ENCODE measurements around the gene RPL31. TPM values are rescaled to one million over a fixed set of nuclear protein-coding genes. Genes with fewer than 3 reads are reported as not detected.

Gene RPL31
- total RNA-seq, 4 donors from 2014 or later: 715 to 2,331 (median 1,488) TPM

GRCh38 chr2:100995309-100996075 is 6.6 kb upstream of the RPL31 start:
- Histone ChIP-seq H3K9me3 (no peaks in the 10 kb centered on the region), H3K27ac (no peak overlapping the region), H3K36me3 (peaks cover 0 to 48% of the 10 kb centered on the region in 2 donors), H3K27me3 (no peaks in the 10 kb centered on the region), H3K4me1 (peaks cover 0 to 9% (median 0%) of the 10 kb centered on the region in 3 donors), H3K4me3 (no peak overlapping the region)
- TF ChIP-seq EP300 (IDR thresholded peaks at IDR 0.05) (no peak), CTCF (IDR thresholded peaks at IDR 0.05) (no peak), POLR2A (IDR thresholded peaks at IDR 0.05) (no peak), POLR2AphosphoS5 (IDR thresholded peaks at IDR 0.05) (no peak)
- no peak for ATAC-seq
- WGBS, 2 donors (ENCODE audit: low coverage in 1 of 2): 79 to 87% methylated on average over 6 to 13 of the region's 28 CpGs

- Histone ChIP-seq H3K27ac (no peak overlapping the region), H3K9me3 (no peaks in the 10 kb centered on the region), H3K36me3 (peaks cover 0 to 33% of the 10 kb centered on the region in 2 donors), H3K4me1 (peaks cover 0 to 15% (median 3%) of the 10 kb centered on the region in 3 donors), H3K4me3 (no peak overlapping the region), H3K27me3 (no peaks in the 10 kb centered on the region)
- ATAC-seq: no peak
- no peak for TF ChIP-seq EP300 (IDR thresholded peaks at IDR 0.05)
- TF ChIP-seq CTCF (IDR thresholded peaks at IDR 0.05): no peak
- TF ChIP-seq POLR2A (IDR thresholded peaks at IDR 0.05): no peak
- no peak for TF ChIP-seq POLR2AphosphoS5 (IDR thresholded peaks at IDR 0.05)
- 94% methylated on average over 3 to 4 of the region's 5 CpGs for WGBS, 2 donors (ENCODE audit: low coverage in 1 of 2)
Observed at GRCh38 chr2:100997509-100998234, 4.4 kb upstream of the RPL31 start.

GRCh38 chr2:100998235-100998573 is 3.9 kb upstream of the RPL31 start:
- 61 to 66% methylated on average over 6 of the region's 6 CpGs for WGBS, 2 donors (ENCODE audit: low coverage in 1 of 2)
- H3K36me3 ChIP-seq: peaks cover 0 to 32% of the 10 kb centered on the region in 2 donors
- no peak overlapping the region for H3K4me3 ChIP-seq
- H3K4me1 ChIP-seq: peaks cover 0 to 20% (median 4%) of the 10 kb centered on the region in 3 donors
- no peak overlapping the region for H3K27ac ChIP-seq
- TF ChIP-seq CTCF (IDR thresholded peaks at IDR 0.05) (no peak), POLR2A (IDR thresholded peaks at IDR 0.05) (no peak), POLR2AphosphoS5 (IDR thresholded peaks at IDR 0.05) (peak; percentile 58), EP300 (IDR thresholded peaks at IDR 0.05) (no peak)
- H3K27me3 ChIP-seq: no peaks in the 10 kb centered on the region
- no peaks in the 10 kb centered on the region for H3K9me3 ChIP-seq
- ATAC-seq: no peak

- Histone ChIP-seq H3K36me3 (peaks cover 2 to 32% of the 10 kb centered on the region in 2 donors), H3K9me3 (no peaks in the 10 kb centered on the region), H3K4me1 (peaks cover 6 to 38% (median 9%) of the 10 kb centered on the region in 3 donors), H3K27ac (no peak overlapping the region), H3K27me3 (no peaks in the 10 kb centered on the region), H3K4me3 (no peak overlapping the region)
- WGBS, 2 donors (ENCODE audit: low coverage in 1 of 2): 73% methylated on average over 2 of the region's 2 CpGs; no CpG with 5 or more reads in 1 of the 2 donors
- no peak for ATAC-seq
- TF ChIP-seq CTCF (IDR thresholded peaks at IDR 0.05): no peak
- TF ChIP-seq POLR2AphosphoS5 (IDR thresholded peaks at IDR 0.05): no peak
- no peak for TF ChIP-seq EP300 (IDR thresholded peaks at IDR 0.05)
- no peak for TF ChIP-seq POLR2A (IDR thresholded peaks at IDR 0.05)
Observed at GRCh38 chr2:100999995-101000394, 2.1 kb upstream of the RPL31 start.

Data from gastroesophageal sphincter (tissue), 4 donors.